ENCODE results near the gene SSH2.

DNA sequence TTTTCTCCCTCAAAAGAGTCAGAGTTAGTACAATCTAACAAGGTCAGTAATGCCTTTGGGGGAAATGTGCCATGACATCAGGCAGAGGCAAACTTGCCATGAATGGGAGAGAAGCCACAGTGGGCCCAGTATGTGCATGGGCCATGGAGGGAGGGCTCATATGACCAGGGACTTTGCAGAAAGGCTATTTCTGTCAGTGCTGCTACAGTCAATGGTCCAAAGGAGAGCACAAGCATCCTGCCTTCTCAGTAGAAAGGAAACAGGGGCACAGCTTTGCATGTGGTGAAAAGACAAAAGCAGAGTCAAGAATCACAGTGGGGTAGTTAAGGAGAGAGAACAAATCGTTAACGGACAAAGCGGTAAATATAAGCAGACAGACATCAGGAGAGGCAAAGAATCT is 296.1 kb downstream of the SSH2 start:
- TF ChIP-seq, protein P1, sequence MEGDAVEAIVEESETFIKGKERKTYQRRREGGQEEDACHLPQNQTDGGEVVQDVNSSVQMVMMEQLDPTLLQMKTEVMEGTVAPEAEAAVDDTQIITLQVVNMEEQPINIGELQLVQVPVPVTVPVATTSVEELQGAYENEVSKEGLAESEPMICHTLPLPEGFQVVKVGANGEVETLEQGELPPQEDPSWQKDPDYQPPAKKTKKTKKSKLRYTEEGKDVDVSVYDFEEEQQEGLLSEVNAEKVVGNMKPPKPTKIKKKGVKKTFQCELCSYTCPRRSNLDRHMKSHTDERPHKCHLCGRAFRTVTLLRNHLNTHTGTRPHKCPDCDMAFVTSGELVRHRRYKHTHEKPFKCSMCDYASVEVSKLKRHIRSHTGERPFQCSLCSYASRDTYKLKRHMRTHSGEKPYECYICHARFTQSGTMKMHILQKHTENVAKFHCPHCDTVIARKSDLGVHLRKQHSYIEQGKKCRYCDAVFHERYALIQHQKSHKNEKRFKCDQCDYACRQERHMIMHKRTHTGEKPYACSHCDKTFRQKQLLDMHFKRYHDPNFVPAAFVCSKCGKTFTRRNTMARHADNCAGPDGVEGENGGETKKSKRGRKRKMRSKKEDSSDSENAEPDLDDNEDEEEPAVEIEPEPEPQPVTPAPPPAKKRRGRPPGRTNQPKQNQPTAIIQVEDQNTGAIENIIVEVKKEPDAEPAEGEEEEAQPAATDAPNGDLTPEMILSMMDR (IDR thresholded peaks at IDR 0.05): no peak
- TF ChIP-seq POLR2A (IDR thresholded peaks at IDR 0.05) (no peak), POLR2AphosphoS5 (IDR thresholded peaks at IDR 0.05) (no peak)
